Measurements from ENCODE around the gene SLC22A7.

Gene SLC22A7

DNA sequence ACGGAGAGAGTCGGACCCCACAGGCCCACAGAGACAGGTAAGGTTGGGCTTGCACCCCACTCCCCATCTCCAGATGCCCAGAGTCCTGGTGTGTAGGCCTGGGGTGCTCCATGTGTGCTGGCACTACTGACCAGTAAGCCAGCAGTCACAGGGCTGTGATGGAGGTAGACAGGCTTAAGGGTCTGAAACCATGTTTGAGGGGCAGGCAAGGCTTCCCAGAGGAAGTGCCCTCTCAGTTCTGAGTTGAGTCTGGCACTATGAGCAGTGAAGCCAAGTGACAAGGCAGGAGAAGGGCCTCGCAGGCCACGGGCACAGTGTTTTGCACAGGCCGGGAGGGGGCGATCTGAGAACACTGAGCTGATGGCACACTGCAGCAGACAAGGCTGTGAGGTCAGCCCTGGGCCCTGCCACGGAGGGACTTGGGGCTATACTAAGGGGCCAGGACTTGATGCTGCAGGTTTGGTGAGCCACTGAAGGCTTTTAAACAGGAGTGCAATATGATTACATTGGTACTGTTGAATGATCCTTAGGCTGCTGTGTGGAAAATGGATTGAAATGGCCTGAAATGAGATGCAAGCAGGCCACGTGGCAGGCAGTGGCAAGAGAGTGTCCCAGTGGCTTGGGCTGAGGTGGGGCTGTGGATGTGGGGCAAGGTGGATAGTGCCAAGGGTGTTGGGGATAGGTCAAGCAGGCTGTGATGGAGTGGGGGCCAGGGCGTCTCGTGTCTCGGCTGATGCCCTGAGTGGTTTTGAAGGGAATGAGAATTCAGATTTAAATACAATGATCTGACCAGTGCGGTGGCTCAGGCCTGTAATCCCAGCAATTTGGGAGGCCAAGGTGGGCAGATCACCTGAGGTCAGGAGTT lies 34.5 kb upstream of the SLC22A7 start:
- no peaks in the 10 kb centered on the region for H3K27me3 ChIP-seq (ENCODE audit: insufficient read depth, low read length, poor library complexity, severe bottlenecking)
- H3K79me2 ChIP-seq (ENCODE audit: insufficient read depth, low read length): no peaks in the 10 kb centered on the region
- H3K9me2 ChIP-seq (replicated peaks; ENCODE audit: low read depth, low read length): no peaks in the 10 kb centered on the region
- H2AFZ ChIP-seq (ENCODE audit: low read length): no peak overlapping the region
- no peak for TF ChIP-seq EZH2phosphoT487 (IDR thresholded peaks at IDR 0.05; ENCODE audit: borderline replicate concordance)
- TF ChIP-seq, protein P1, sequence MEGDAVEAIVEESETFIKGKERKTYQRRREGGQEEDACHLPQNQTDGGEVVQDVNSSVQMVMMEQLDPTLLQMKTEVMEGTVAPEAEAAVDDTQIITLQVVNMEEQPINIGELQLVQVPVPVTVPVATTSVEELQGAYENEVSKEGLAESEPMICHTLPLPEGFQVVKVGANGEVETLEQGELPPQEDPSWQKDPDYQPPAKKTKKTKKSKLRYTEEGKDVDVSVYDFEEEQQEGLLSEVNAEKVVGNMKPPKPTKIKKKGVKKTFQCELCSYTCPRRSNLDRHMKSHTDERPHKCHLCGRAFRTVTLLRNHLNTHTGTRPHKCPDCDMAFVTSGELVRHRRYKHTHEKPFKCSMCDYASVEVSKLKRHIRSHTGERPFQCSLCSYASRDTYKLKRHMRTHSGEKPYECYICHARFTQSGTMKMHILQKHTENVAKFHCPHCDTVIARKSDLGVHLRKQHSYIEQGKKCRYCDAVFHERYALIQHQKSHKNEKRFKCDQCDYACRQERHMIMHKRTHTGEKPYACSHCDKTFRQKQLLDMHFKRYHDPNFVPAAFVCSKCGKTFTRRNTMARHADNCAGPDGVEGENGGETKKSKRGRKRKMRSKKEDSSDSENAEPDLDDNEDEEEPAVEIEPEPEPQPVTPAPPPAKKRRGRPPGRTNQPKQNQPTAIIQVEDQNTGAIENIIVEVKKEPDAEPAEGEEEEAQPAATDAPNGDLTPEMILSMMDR (conservative IDR thresholded peaks at IDR 0.05; ENCODE audit: low read length): peak; percentile 90
- no peak overlapping the region for H3K4me2 ChIP-seq (ENCODE audit: low read depth, low read length, poor library complexity, severe bottlenecking)
- no peaks in the 10 kb centered on the region for H3F3A ChIP-seq (ENCODE audit: low read depth)
- no peaks in the 10 kb centered on the region for H3K9me3 ChIP-seq (ENCODE audit: insufficient read depth, low read depth, low read length)
- no peaks in the 10 kb centered on the region for H3K36me3 ChIP-seq (ENCODE audit: insufficient read depth, low read length)
- no peaks in the 10 kb centered on the region for H3K4me1 ChIP-seq (ENCODE audit: insufficient read depth, low read length, poor library complexity, severe bottlenecking)
- H4K20me1 ChIP-seq (ENCODE audit: insufficient read depth, low read length, poor library complexity, severe bottlenecking): no peaks in the 10 kb centered on the region
- no peak overlapping the region for H3K4me3 ChIP-seq (ENCODE audit: low read length, poor library complexity, severe bottlenecking)
- no peak overlapping the region for H3K9ac ChIP-seq (ENCODE audit: low read depth, low read length, poor library complexity, severe bottlenecking)

DNA sequence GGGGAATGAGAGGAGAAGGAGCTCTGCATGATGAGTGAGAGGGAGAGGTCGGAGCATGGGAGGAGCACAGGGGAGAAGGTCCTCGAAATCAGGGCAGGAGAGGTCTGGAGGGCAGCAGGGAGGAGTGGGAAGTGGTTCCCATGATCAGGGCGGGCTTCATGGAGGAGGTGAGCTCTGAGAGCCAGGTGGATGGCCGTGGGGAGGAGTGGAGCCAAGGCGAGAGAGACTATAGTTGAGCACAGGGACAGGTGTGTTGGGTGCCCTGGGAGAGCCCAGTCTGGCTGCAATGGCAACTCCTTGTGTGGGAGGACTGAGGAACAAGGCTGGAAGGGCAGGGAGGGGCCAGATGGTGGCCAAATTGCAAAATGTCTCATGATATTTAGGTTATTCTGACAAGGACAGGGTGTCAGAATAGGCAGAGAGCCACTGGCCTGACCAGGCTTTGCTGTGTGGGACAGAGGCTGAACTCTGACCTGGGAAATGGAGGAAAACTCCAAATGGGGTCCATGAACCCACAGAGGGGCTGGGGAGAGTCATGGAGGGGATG lies 33.4 kb upstream of the SLC22A7 start:
- Histone ChIP-seq H3K4me3 (ENCODE audit: low read length, poor library complexity, severe bottlenecking) (no peak overlapping the region), H3K27me3 (ENCODE audit: insufficient read depth, low read length, poor library complexity, severe bottlenecking) (no peaks in the 10 kb centered on the region), H4K20me1 (ENCODE audit: insufficient read depth, low read length, poor library complexity, severe bottlenecking) (no peaks in the 10 kb centered on the region), H3F3A (ENCODE audit: low read depth) (no peaks in the 10 kb centered on the region), H3K36me3 (ENCODE audit: insufficient read depth, low read length) (no peaks in the 10 kb centered on the region), H3K4me1 (ENCODE audit: insufficient read depth, low read length, poor library complexity, severe bottlenecking) (no peaks in the 10 kb centered on the region), H2AFZ (ENCODE audit: low read length) (no peak overlapping the region), H3K4me2 (ENCODE audit: low read depth, low read length, poor library complexity, severe bottlenecking) (no peak overlapping the region), H3K9ac (ENCODE audit: low read depth, low read length, poor library complexity, severe bottlenecking) (no peak overlapping the region), H3K79me2 (ENCODE audit: insufficient read depth, low read length) (no peaks in the 10 kb centered on the region), H3K9me3 (ENCODE audit: insufficient read depth, low read depth, low read length) (no peaks in the 10 kb centered on the region), H3K9me2 (replicated peaks; ENCODE audit: low read depth, low read length) (no peaks in the 10 kb centered on the region)
- no peak for TF ChIP-seq EZH2phosphoT487 (IDR thresholded peaks at IDR 0.05; ENCODE audit: borderline replicate concordance)
- TF ChIP-seq, protein P1 (conservative IDR thresholded peaks at IDR 0.05; ENCODE audit: low read length): no peak

DNA sequence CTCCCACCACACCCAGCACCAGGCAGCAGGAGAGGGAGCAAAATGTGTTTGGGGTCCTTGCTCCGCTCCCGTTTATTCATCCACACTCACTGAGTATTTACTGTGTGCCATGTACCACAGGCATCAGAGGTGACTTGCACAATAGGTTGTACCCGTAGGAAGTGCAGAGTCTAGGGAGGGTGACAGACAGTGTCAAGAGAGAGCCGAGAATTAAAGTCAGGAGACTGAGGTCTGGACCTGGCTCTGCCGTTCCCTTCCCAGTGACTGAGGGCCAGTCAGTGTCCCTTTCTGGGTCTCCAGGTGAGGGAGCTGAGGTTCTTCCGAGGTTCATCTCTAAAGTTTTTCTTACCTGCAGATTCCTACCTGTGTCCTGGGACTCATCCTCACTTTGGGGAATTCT lies 32.5 kb upstream of the SLC22A7 start:
- H3K36me3 ChIP-seq (ENCODE audit: insufficient read depth, low read length): no peaks in the 10 kb centered on the region

More for the DNA sequence above, 32.5 kb upstream of the SLC22A7 start:
- Histone ChIP-seq H3F3A (ENCODE audit: low read depth) (no peaks in the 10 kb centered on the region), H3K4me1 (ENCODE audit: insufficient read depth, low read length, poor library complexity, severe bottlenecking) (no peaks in the 10 kb centered on the region), H3K9me2 (replicated peaks; ENCODE audit: low read depth, low read length) (no peaks in the 10 kb centered on the region), H3K4me3 (ENCODE audit: low read length, poor library complexity, severe bottlenecking) (no peak overlapping the region), H3K9me3 (ENCODE audit: insufficient read depth, low read depth, low read length) (no peaks in the 10 kb centered on the region), H3K4me2 (ENCODE audit: low read depth, low read length, poor library complexity, severe bottlenecking) (no peak overlapping the region), H3K79me2 (ENCODE audit: insufficient read depth, low read length) (no peaks in the 10 kb centered on the region), H2AFZ (ENCODE audit: low read length) (no peak overlapping the region), H3K9ac (ENCODE audit: low read depth, low read length, poor library complexity, severe bottlenecking) (no peak overlapping the region), H4K20me1 (ENCODE audit: insufficient read depth, low read length, poor library complexity, severe bottlenecking) (no peaks in the 10 kb centered on the region), H3K27me3 (ENCODE audit: insufficient read depth, low read length, poor library complexity, severe bottlenecking) (no peaks in the 10 kb centered on the region)
- no peak for TF ChIP-seq EZH2phosphoT487 (IDR thresholded peaks at IDR 0.05; ENCODE audit: borderline replicate concordance)
- TF ChIP-seq, protein P1 (conservative IDR thresholded peaks at IDR 0.05; ENCODE audit: low read length): no peak
